ENCODE data around the gene AGBL4. TPM values are rescaled to one million over a fixed set of nuclear protein-coding genes. Genes with fewer than 3 reads are reported as not detected.

The AGBL4 gene
- total RNA-seq, 1 donor from 2014 or later: not detected

- peak; percentile 19 for DNase-seq (ENCODE audit: low read depth)
Measured at GRCh38 chr1:48947761-48948537, 1075.8 kb downstream of the AGBL4 start.

DNA sequence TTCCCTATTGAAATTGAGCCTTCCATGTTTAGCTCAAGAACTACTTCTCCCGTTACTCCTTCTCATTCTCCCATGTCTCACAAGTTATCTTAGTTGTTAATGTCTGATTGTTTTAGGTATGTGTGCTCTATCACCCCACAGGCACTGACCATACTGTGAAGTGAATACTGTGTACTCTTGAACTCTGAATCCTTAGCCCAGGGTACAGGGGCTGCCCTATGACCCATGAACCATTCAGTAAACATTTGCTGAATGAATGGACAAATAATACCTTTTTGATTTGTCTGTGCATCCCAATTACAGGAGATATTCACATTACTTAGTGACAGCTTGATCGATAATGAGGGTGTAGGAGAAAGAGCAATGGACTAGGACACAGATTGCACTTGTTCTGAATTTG lies 1077.7 kb downstream of the AGBL4 start:
- DNase-seq (ENCODE audit: low read depth): no peak

GRCh38 chr1:48944811-48945210 lies 1078.9 kb downstream of the AGBL4 start:
- DNase-seq (ENCODE audit: low read depth): no peak

DNA sequence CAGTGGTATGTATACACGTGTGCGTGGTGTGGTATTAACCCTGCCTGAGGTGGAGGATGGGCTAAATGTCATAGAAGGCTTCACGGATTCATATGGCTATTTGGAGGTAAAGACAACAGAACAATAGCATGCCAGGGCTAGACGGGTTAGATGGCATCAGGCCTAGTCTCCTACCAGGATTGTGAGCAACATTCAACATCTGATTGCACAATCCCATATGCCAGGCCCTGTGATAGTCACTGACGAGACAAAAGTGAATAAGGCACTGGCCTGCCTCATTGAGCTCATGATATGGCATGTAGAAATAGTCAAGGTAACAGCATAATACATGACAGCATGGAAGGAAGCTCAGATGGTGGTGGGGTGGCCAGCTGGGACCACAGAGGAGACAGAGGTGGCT lies 1079.9 kb downstream of the AGBL4 start:
- no peak for DNase-seq (ENCODE audit: low read depth)

GRCh38 chr1:48943393-48943792 lies 1080.4 kb downstream of the AGBL4 start:
- peak; percentile 27 for DNase-seq (ENCODE audit: low read depth)

GRCh38 chr1:48940962-48941732 lies 1082.6 kb downstream of the AGBL4 start:
- no peak for DNase-seq (ENCODE audit: low read depth)

- DNase-seq (ENCODE audit: low read depth): no peak
Measured at GRCh38 chr1:48940354-48940753, 1083.4 kb downstream of the AGBL4 start.

DNA sequence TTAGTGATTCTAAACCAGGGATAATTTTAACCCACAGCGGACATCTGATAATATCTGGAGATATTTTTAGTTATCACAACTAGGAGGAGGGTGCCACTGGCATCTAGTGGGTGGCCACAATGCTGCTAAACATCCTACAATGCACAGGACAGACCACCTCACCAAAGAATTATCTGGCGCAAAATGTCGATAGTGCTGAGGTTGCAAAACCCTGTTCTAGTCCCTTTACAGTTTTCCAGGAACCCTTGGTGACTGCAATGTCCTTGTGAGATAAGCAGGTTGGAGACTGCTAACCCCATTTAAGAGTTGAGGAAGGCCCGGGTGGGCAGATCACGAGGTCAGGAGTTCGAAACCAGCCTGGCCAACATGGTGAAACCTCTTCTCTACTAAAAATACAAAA lies 1083.9 kb downstream of the AGBL4 start:
- no peak for DNase-seq (ENCODE audit: low read depth)

DNA sequence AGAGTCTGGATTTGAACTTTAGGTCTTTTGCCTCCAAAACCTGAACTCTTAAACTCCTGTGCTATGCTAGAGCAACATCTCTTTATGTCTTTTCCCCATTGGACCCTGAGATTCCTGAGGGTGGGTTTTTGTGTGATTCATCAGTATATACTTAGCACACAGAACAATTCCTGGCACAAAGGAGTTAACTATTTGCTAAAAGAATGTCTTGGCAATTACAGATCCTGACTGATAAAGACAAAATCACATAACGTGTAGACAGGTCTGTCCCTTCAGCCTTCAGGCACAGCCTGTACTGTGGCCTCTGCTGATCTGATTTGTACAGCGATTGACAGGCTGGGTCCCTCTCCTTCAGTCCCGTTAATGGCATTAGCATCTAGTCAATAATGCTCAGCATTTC lies 1084.7 kb downstream of the AGBL4 start:
- DNase-seq (ENCODE audit: low read depth): no peak

DNA sequence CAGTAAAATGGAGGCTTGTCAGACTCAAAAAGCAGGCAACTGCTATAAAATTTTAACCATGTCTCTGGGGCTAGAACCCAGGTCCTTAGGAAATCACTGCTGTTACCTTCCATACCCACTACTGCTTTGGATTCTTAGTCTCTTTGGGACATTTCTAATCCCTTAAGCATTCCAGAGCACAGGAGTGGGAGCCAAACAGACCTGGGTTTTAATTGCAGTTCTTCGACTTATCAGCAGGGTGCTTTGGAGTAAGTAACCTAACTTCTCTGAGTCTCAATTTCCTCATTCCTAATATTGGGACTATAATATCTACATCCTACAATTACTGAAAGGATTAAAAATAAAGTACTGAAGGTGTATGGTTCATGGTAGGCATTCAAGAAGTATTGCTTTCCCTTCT lies 1086.0 kb downstream of the AGBL4 start:
- no peak for DNase-seq (ENCODE audit: low read depth)

GRCh38 chr1:48936436-48936835 lies 1087.3 kb downstream of the AGBL4 start:
- DNase-seq (ENCODE audit: low read depth): no peak

- no peak for DNase-seq (ENCODE audit: low read depth)
Measured at GRCh38 chr1:48932366-48932765, 1091.4 kb downstream of the AGBL4 start.

DNA sequence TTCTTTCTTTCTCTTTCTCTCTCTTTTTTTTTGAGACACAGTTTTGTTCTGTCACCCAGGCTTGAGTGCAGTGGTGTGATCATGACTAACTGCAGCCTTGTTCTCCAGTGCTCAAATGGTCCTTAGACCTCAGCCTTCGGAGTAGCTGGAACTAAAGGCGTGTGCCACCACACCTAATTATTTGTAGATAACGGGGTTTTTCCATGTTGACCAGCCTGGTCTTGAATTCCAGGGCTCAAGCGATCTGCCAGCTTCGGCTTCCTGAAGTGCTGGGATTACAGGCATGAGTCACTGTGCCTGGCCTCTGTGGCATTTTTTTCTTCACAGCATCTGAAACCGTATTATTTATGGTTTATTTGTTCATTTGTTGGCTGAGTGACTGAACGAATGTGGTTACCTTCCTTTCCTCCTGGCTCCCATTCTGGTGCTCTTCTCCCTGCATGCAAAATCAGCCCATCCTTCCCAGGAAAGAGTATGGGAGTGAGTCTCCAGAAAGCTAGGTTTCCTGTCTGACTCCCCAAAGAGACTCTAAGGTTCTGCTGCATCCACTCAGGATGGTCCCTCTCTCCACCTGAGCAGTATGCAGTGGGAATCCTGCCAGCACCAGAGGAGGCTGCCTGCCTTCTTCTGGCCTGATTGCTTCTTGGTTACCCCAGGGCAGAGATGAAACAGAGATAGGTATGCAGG lies 1092.1 kb downstream of the AGBL4 start:
- DNase-seq (ENCODE audit: low read depth): peak; percentile 46

- DNase-seq (ENCODE audit: low read depth): no peak
Measured at GRCh38 chr1:48930011-48930410, 1093.7 kb downstream of the AGBL4 start.

DNA sequence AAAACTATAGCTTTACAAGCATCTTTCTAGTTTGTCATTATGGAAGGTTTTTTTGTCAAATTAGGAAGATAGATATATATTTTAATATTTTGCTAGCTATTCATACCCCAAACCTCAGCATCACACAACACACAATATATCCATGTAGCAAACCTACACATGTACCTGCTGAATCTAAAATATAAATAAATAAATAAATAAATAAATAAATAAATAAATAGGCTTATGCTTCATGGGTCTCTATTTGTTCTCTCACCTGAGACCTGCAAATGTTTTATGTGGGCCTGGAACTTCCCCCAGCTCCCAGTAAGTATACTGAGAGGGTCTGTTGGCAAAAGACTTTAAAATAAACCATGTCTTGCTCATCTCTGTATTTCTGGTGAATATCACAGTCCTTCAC lies 1099.7 kb downstream of the AGBL4 start:
- DNase-seq (ENCODE audit: low read depth): no peak

DNA sequence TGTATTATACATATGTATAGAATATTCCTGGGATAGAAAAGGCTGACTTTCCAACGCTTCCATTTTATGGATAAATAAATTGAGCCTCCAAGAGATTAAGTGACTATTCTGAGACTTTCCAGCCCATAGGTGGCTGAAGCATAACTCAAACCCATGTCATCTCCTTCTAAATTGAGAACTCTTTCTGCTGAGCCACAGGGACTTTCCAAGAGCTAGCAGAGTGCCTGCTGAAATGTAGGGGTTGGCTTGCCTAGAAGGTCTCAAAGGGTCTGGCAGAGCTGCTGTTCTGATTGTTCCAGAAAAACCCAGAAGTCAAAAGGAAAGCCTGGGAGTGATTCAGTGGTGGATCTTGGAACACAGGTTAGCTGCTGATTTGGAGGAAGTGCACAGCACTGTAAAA lies 1100.6 kb downstream of the AGBL4 start:
- no peak for DNase-seq (ENCODE audit: low read depth)

DNA sequence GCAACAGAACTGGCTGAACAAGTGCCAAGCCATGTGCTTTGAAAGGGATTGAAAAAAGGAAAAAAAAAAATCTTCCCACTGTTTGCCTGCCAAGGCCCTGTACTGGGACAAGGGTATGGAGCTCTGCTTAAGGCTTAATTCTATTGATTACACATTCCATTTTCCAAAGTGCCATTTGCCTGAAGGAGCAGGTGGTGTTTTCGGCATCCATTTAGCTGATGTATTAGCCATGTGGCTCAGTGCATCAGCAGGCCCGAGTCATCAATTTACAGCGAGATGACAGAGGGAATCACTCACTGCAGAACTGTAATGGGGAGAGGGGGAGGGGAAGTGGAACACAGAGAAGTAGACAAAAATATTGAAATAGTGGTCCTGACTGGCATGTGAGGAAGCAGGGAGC lies 1102.9 kb downstream of the AGBL4 start:
- DNase-seq (ENCODE audit: low read depth): no peak

DNA sequence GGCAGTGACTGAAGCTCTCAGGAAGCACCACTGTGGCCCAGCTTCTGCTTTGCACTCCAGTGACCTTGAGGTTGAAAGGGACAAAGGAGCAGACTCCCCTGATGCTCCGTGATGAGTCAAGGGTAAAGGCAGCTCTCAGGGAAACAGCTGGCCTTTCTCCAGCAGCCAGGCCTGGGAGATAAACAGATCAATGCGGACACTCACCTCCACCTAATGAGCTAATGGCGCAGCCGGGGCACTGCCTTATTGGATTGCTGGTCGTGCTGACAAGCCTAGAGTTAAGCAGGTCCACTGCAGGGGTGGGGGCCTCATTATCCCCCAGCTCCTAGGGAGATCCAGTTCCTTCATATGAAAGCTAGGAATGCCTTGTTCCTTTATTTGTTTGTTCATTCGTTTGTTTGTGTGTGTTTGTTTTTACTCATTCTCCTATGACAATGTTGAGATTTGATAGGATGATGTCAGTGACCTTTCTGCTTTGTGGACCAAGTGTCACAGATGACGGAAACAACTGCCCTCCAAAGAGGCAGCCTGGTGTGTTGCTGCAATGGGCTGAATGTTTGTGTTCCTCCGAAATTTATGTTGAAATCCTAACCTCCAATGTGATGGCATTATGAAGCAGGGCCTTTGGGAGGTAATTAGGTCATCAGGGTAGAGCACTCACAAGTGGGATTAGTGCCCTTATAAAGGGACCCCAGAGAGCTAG lies 1105.7 kb downstream of the AGBL4 start:
- DNase-seq (ENCODE audit: low read depth): no peak

- no peak for DNase-seq (ENCODE audit: low read depth)
Measured at GRCh38 chr1:48917070-48917454, 1106.7 kb downstream of the AGBL4 start.

DNA sequence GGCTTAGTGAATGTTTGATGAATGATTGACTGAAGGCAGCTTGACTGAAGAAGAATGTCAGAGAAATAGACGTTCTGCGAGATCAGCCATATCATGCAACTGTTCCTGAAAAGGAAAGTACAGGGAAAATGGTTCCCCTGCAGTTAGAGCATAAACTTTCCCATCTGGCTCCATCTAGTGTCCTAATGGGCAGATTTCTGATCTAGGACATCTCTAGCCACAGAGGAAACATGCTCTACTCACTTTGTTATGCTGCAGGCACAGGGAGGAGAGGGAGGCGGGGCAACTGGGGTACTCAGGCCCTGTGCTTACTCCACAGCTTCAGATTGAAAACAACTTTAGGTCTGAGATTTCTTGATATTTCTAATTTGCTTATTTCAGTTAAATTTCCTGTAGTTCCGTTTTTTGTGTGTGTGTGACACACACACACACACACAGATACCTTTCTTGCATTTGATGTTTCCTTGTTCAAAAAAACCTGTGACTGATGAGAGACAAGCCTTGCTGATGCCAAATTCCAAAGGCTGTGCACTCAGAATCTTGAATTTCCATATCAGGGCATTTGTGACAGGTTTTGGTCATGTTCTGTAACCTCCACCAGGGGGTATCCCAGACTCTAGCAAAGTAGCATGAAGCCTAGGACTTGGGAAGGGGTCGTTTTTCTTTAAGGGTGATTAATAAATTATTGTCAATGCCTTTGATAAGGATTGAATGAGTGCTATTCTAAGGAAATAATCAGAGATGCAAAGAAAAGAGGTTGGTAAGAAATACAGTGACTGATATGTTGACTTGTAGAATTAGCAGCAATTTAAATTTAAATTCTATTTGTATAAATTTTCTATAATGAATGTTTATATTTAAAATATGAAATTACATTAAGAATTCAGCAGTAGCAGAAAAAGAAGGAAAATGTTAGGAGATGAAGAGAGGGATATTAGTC lies 1107.4 kb downstream of the AGBL4 start:
- DNase-seq (ENCODE audit: low read depth): peak; percentile 32

All from myocyte (in vitro differentiated cells).